Pancreas (tissue), 10 donors: ENCODE results near the gene ACTN4. TPM values are rescaled to one million over a fixed set of nuclear protein-coding genes. Genes with fewer than 3 reads are reported as not detected.
A peak's percentile ranks its signal among the peaks of the same experiment; 100 is the strongest.

Experiments
- ATAC-seq, 4 donors: fragments of 200-7000 bp; cut with Tn5 transposase; one replicate each; pipeline versions ENCODE4 v1.8.0 to v1.9.1; 2020; ENCODE audit warnings: mild to moderate bottlenecking in 4 of 4, moderate library complexity in 4 of 4
- DNase-seq, 6 donors: peaks; one replicate each; pipeline ENCODE4 v3.0.0-alpha.2; 2020
- FAIRE-seq: peaks from 2 replicates; lab custom pipeline; 2012; peaks lifted over from hg19 to GRCh38; lab: Jason Lieb, UNC
- H3K27ac ChIP-seq, 4 donors: fragments of 200-600 bp; sonication (generic); 1 replicate in 3 of 4; 2 replicates in 1 of 4; pipeline versions ENCODE4 v1.5.0 to v1.8.0; 2020
- H3K27me3 ChIP-seq, 4 donors: fragments of 200-600 bp; one replicate each; pipeline ENCODE4 v1.8.0; 2021
- H3K36me3 ChIP-seq, 3 donors: fragments of 200-600 bp; sonication (generic) in 1 of 3; one replicate each; pipeline versions ENCODE4 v1.5.0 to v1.8.0; 2020 to 2021
- H3K4me1 ChIP-seq, 3 donors: fragments of 200-600 bp; one replicate each; pipeline ENCODE4 v1.8.0; 2021
- H3K4me3 ChIP-seq, 4 donors: fragments of 200-600 bp; sonication (generic) in 2 of 4; one replicate each; pipeline versions ENCODE4 v1.5.0 to v1.8.0; 2020 to 2021
- H3K9me3 ChIP-seq, 4 donors: fragments of 200-600 bp; one replicate each; pipeline ENCODE4 v1.8.0; 2021
- CTCF ChIP-seq, 4 donors: fragments of 200-600 bp; sonication (generic) in 3 of 4; IDR thresholded peaks; one replicate each; pipeline versions ENCODE4 v1.5.0 to v1.8.0; 2021; ENCODE audit warnings: antibody characterized with exemption in 4 of 4
- WGBS, 2 donors: extraction: QIAGEN DNeasy Blood & Tissue Kit; methylation state at CpG; one replicate each; pipeline ENCODE4 v1.1.7; 2013; 5-methylcytosine and 5-hydroxymethylcytosine counted together
- intact Hi-C, 3 donors: fragments of 100-400 bp; cut with DNase I; formaldehyde crosslinking; loops; one replicate each; pipeline versions ENCODE4 v1.11.1 to v1.14.2; 2022
- polyA plus RNA-seq, 2 donors: library from polyadenylated mRNA; stranded (reverse); fragments of 200-250 nt; gene quantifications; one replicate each; pipeline ENCODE4 v1.2.3, GENCODE V29; 2013
- total RNA-seq, 6 donors: library from RNA; stranded (reverse); fragmentation: NEBNext Ultra II Directional in 4 of 6; extraction: Animal tissue kit (Norgen Biotek cat#: 25700) in 4 of 6; gene quantifications; one replicate each; pipeline versions ENCODE4 v1.2.1 to v1.2.4, GENCODE V29; 2021 to 2023
- donor health status: healthy with polysubstance abuse.
- donor health status: DM: no; HTN: no; CAD: no; lungs with moderate emphysema.
- donor health status: DM: no; HTN: no; CAD: no.
- donor health status: control.
- donor health status: control.
- donor health status: Bipolar disorder and iron deficiency.
- donor health status: DM: yes; HTN: yes; CAD: no.
- donor health status: DM: no; HTN: no; CAD: no.
- donor health status: DM: no; HTN: no; CAD: no.
- donor health status: DM: yes; HTN: yes; CAD: no.

The ACTN4 gene
- total and polyA plus RNA-seq, 8 donors = 98.2 to 284 (median 187) TPM

- Histone ChIP-seq H3K27me3 (no peaks in the 10 kb centered on the region), H3K36me3 (peaks cover 0 to 22% (median 2%) of the 10 kb centered on the region in 3 donors), H3K4me1 (peaks cover 0 to 12% (median 5%) of the 10 kb centered on the region in 3 donors), H3K9me3 (no peaks in the 10 kb centered on the region), H3K4me3 (no peak overlapping the region), H3K27ac (no peak overlapping the region)
- DNase-seq = no peak
- no peak for ATAC-seq
- intact Hi-C loops = no loop called here
- 85 to 86% methylated on average over 22 of the region's 22 CpGs for WGBS, 2 donors
- no peak for TF ChIP-seq CTCF (IDR thresholded peaks at IDR 0.05)
- FAIRE-seq = no peak
Measured at GRCh38 chr19:38698225-38699026, 51.0 kb downstream of the ACTN4 start.

- FAIRE-seq (no peak), DNase-seq (no peak), ATAC-seq (no peak)
- intact Hi-C loops = no loop called here
- H3K4me3 ChIP-seq = no peak overlapping the region
- no peak for TF ChIP-seq CTCF (IDR thresholded peaks at IDR 0.05)
- no peaks in the 10 kb centered on the region for H3K27me3 ChIP-seq
- peaks cover 0 to 28% (median 2%) of the 10 kb centered on the region in 3 donors for H3K36me3 ChIP-seq
- H3K27ac ChIP-seq = peak overlapping the region in 1 of 4 donors; percentile 22
- H3K9me3 ChIP-seq = no peaks in the 10 kb centered on the region
- peaks cover 0 to 7% (median 5%) of the 10 kb centered on the region in 3 donors for H3K4me1 ChIP-seq
- WGBS, 2 donors = 75 to 86% methylated on average over 7 of the region's 7 CpGs
Measured at GRCh38 chr19:38699027-38699346, 51.5 kb downstream of the ACTN4 start.

- no peaks in the 10 kb centered on the region for H3K27me3 ChIP-seq
- peaks cover 0 to 5% (median 5%) of the 10 kb centered on the region in 3 donors for H3K4me1 ChIP-seq
- peak overlapping the region in 2 of 4 donors; percentile 22 to 47 for H3K27ac ChIP-seq
- WGBS, 2 donors = 87 to 94% methylated on average over 18 of the region's 18 CpGs
- DNase-seq (no peak), FAIRE-seq (no peak), ATAC-seq (no peak)
- H3K4me3 ChIP-seq = no peak overlapping the region
- intact Hi-C loops = no loop called here
- peaks cover 0 to 32% (median 7%) of the 10 kb centered on the region in 3 donors for H3K36me3 ChIP-seq
- no peaks in the 10 kb centered on the region for H3K9me3 ChIP-seq
- TF ChIP-seq CTCF (IDR thresholded peaks at IDR 0.05) = no peak
Measured at GRCh38 chr19:38699647-38700349, 52.3 kb downstream of the ACTN4 start.

GRCh38 chr19:38700350-38700901 is 53.0 kb downstream of the ACTN4 start:
- no peak for ATAC-seq
- peaks cover 0 to 1% (median 0%) of the 10 kb centered on the region in 3 donors for H3K4me1 ChIP-seq
- WGBS, 2 donors = 88 to 90% methylated on average over 19 to 22 of the region's 22 CpGs
- no peak for FAIRE-seq
- H3K4me3 ChIP-seq = no peak overlapping the region
- no peaks in the 10 kb centered on the region for H3K9me3 ChIP-seq
- TF ChIP-seq CTCF (IDR thresholded peaks at IDR 0.05) = no peak
- intact Hi-C loops = no loop called here
- no peaks in the 10 kb centered on the region for H3K27me3 ChIP-seq
- DNase-seq = peak in 1 of 6 donors; percentile 61
- H3K27ac ChIP-seq = peak overlapping the region in 2 of 4 donors; percentile 47 to 65
- peaks cover 0 to 39% (median 13%) of the 10 kb centered on the region in 3 donors for H3K36me3 ChIP-seq
